Measurements from ENCODE around the gene TMEM82. TPM values are rescaled to one million over a fixed set of nuclear protein-coding genes. Genes with fewer than 3 reads are reported as not detected.
A peak's percentile ranks its signal among the peaks of the same experiment; 100 is the strongest.

Gene TMEM82
- total RNA-seq, 1 donor from 2014 or later = not detected

GRCh38 chr1:15727424-15727823, 14.9 kb upstream of the TMEM82 start:
- no peak overlapping the region for H3K27ac ChIP-seq (ENCODE audit: low read depth, low read length)
- H3K27ac Mint-ChIP-seq (ENCODE audit: unreplicated experiment) = peak overlapping the region; percentile 34

GRCh38 chr1:15727866-15728534, 14.3 kb upstream of the TMEM82 start:
- peaks cover 3% of the 10 kb centered on the region for H4K20me1 ChIP-seq (ENCODE audit: insufficient read depth, low read length)
- DNase-seq (ENCODE audit: low read depth) (no peak), FAIRE-seq (no peak)
- Mint-ChIP-seq H3K27ac (ENCODE audit: unreplicated experiment) (no peak overlapping the region), H3K4me3 (ENCODE audit: unreplicated experiment) (no peak overlapping the region), H3K36me3 (ENCODE audit: low read depth, unreplicated experiment) (peaks cover 22% of the 10 kb centered on the region), H3K27me3 (ENCODE audit: low read depth, unreplicated experiment) (no peaks in the 10 kb centered on the region), H3K9me3 (ENCODE audit: unreplicated experiment) (no peaks in the 10 kb centered on the region), H3K4me1 (ENCODE audit: low read depth, unreplicated experiment) (peaks cover 1% of the 10 kb centered on the region)
- H3K79me2 ChIP-seq (ENCODE audit: insufficient read depth, low read length) = no peaks in the 10 kb centered on the region
- H3K27ac ChIP-seq (ENCODE audit: low read depth, low read length) = no peak overlapping the region
- H3K36me3 ChIP-seq (ENCODE audit: insufficient read depth, low read length) = no peaks in the 10 kb centered on the region
- H2AFZ ChIP-seq (ENCODE audit: low read depth, low read length) = no peak overlapping the region
- no peaks in the 10 kb centered on the region for H3K4me1 ChIP-seq (ENCODE audit: insufficient read depth, low read length)
- no peak overlapping the region for H3K4me3 ChIP-seq (ENCODE audit: insufficient read depth, low read depth, low read length)
- H3K9ac ChIP-seq (ENCODE audit: low read length) = no peak overlapping the region
- H3K9me3 ChIP-seq (ENCODE audit: insufficient read depth, low read depth, low read length) = no peaks in the 10 kb centered on the region
- no peak overlapping the region for H3K4me2 ChIP-seq (ENCODE audit: low read length)
- TF ChIP-seq, protein P1, sequence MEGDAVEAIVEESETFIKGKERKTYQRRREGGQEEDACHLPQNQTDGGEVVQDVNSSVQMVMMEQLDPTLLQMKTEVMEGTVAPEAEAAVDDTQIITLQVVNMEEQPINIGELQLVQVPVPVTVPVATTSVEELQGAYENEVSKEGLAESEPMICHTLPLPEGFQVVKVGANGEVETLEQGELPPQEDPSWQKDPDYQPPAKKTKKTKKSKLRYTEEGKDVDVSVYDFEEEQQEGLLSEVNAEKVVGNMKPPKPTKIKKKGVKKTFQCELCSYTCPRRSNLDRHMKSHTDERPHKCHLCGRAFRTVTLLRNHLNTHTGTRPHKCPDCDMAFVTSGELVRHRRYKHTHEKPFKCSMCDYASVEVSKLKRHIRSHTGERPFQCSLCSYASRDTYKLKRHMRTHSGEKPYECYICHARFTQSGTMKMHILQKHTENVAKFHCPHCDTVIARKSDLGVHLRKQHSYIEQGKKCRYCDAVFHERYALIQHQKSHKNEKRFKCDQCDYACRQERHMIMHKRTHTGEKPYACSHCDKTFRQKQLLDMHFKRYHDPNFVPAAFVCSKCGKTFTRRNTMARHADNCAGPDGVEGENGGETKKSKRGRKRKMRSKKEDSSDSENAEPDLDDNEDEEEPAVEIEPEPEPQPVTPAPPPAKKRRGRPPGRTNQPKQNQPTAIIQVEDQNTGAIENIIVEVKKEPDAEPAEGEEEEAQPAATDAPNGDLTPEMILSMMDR (IDR thresholded peaks at IDR 0.05; ENCODE audit: insufficient read depth, low read depth, low read length) = no peak
- TF ChIP-seq EZH2 (IDR thresholded peaks at IDR 0.05; ENCODE audit: insufficient read depth, low read length) = no peak
- H3K27me3 ChIP-seq (ENCODE audit: insufficient read depth, low read length) = no peaks in the 10 kb centered on the region

More at GRCh38 chr1:15727424-15727823, 14.9 kb upstream of the TMEM82 start:
- Histone ChIP-seq H3K9me3 (ENCODE audit: insufficient read depth, low read depth, low read length) (no peaks in the 10 kb centered on the region), H3K9ac (ENCODE audit: low read length) (no peak overlapping the region), H3K79me2 (ENCODE audit: insufficient read depth, low read length) (no peaks in the 10 kb centered on the region), H2AFZ (ENCODE audit: low read depth, low read length) (no peak overlapping the region), H3K36me3 (ENCODE audit: insufficient read depth, low read length) (no peaks in the 10 kb centered on the region), H4K20me1 (ENCODE audit: insufficient read depth, low read length) (peaks cover 3% of the 10 kb centered on the region), H3K4me2 (ENCODE audit: low read length) (no peak overlapping the region), H3K27me3 (ENCODE audit: insufficient read depth, low read length) (no peaks in the 10 kb centered on the region), H3K4me1 (ENCODE audit: insufficient read depth, low read length) (no peaks in the 10 kb centered on the region), H3K4me3 (ENCODE audit: insufficient read depth, low read depth, low read length) (no peak overlapping the region)
- Mint-ChIP-seq H3K4me1 (ENCODE audit: low read depth, unreplicated experiment) (peaks cover 1% of the 10 kb centered on the region), H3K36me3 (ENCODE audit: low read depth, unreplicated experiment) (peaks cover 23% of the 10 kb centered on the region), H3K4me3 (ENCODE audit: unreplicated experiment) (no peak overlapping the region), H3K9me3 (ENCODE audit: unreplicated experiment) (no peaks in the 10 kb centered on the region), H3K27me3 (ENCODE audit: low read depth, unreplicated experiment) (no peaks in the 10 kb centered on the region)
- TF ChIP-seq, protein P1 (IDR thresholded peaks at IDR 0.05; ENCODE audit: insufficient read depth, low read depth, low read length) = no peak
- no peak for TF ChIP-seq EZH2 (IDR thresholded peaks at IDR 0.05; ENCODE audit: insufficient read depth, low read length)
- no peak for FAIRE-seq
- DNase-seq (ENCODE audit: low read depth) = no peak

DNA sequence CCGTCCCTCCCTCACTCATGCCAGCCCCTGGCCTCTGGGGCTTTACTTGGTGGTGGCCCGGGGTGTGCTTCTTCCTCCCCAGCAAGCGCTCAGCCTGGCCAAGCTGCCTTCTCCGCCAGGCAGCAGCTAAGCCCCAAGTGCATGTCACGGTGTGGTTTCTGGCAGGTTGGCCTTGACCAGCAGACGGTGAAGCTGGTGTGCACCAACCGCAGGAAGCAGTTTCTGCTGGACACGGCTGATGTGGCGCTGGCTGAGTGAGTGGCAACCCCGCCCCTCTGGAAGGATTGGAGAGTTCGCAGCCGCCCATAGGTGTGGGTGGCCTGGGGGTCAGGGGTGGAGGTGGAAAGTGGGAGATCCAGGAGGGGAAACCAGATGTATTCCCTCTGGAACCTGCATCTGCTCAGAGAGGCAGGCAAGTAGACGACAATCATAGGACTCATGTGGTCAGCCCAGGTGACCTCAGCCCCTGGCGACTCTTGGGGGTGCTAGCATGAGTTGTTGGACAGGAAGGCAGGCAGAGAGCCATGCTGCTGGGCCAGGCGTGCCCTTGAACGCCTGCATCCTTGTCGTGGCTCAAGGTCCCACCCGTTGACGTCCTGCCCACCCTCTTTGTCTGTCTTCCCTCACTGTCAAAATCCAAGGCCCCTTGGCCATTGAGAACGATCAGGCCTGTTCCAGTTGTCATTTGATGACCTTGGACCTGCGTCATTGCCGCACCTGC, 13.2 kb upstream of the TMEM82 start:
- H3K36me3 Mint-ChIP-seq (ENCODE audit: low read depth, unreplicated experiment) = peaks cover 23% of the 10 kb centered on the region
- no peak overlapping the region for H3K4me2 ChIP-seq (ENCODE audit: low read length)

More for the DNA sequence above, 13.2 kb upstream of the TMEM82 start:
- Mint-ChIP-seq H3K27me3 (ENCODE audit: low read depth, unreplicated experiment) (no peaks in the 10 kb centered on the region), H3K4me1 (ENCODE audit: low read depth, unreplicated experiment) (peaks cover 1% of the 10 kb centered on the region), H3K4me3 (ENCODE audit: unreplicated experiment) (no peak overlapping the region), H3K27ac (ENCODE audit: unreplicated experiment) (no peak overlapping the region), H3K9me3 (ENCODE audit: unreplicated experiment) (no peaks in the 10 kb centered on the region)
- no peaks in the 10 kb centered on the region for H3K9me3 ChIP-seq (ENCODE audit: insufficient read depth, low read depth, low read length)
- no peaks in the 10 kb centered on the region for H3K27me3 ChIP-seq (ENCODE audit: insufficient read depth, low read length)
- H3K79me2 ChIP-seq (ENCODE audit: insufficient read depth, low read length) = no peaks in the 10 kb centered on the region
- H3K9ac ChIP-seq (ENCODE audit: low read length) = no peak overlapping the region
- H3K27ac ChIP-seq (ENCODE audit: low read depth, low read length) = no peak overlapping the region
- no peak overlapping the region for H3K4me3 ChIP-seq (ENCODE audit: insufficient read depth, low read depth, low read length)
- H3K36me3 ChIP-seq (ENCODE audit: insufficient read depth, low read length) = no peaks in the 10 kb centered on the region
- TF ChIP-seq EZH2 (IDR thresholded peaks at IDR 0.05; ENCODE audit: insufficient read depth, low read length) = no peak
- TF ChIP-seq, protein P1 (IDR thresholded peaks at IDR 0.05; ENCODE audit: insufficient read depth, low read depth, low read length) = no peak
- H2AFZ ChIP-seq (ENCODE audit: low read depth, low read length) = no peak overlapping the region
- H4K20me1 ChIP-seq (ENCODE audit: insufficient read depth, low read length) = peaks cover 3% of the 10 kb centered on the region
- H3K4me1 ChIP-seq (ENCODE audit: insufficient read depth, low read length) = no peaks in the 10 kb centered on the region
- FAIRE-seq (no peak), DNase-seq (ENCODE audit: low read depth) (no peak)

Data from astrocyte (in vitro differentiated cells and primary cell).